Nephron progenitor cell (in vitro differentiated cells): ENCODE measurements around the gene LRIG1.

Experiments used
- DNase-seq: peaks from one replicate; pipeline ENCODE4 v3.0.0; 2021
- H3K27ac Mint-ChIP-seq: 2 replicates; pipeline ENCODE4 v1.8.0; 2021; ENCODE audit warnings: mild to moderate bottlenecking, moderate library complexity, mixed read lengths
- H3K27me3 Mint-ChIP-seq: 2 replicates; pipeline ENCODE4 v1.8.0; 2021; ENCODE audit warnings: mild to moderate bottlenecking, low read depth, mixed read lengths; ENCODE audit not compliant: poor library complexity
- H3K36me3 Mint-ChIP-seq: 2 replicates; pipeline ENCODE4 v1.8.0; 2021; ENCODE audit warnings: low read depth, mixed read lengths
- H3K4me1 Mint-ChIP-seq: 2 replicates; pipeline ENCODE4 v1.8.0; 2021; ENCODE audit warnings: mixed read lengths
- H3K4me3 Mint-ChIP-seq: 2 replicates; pipeline ENCODE4 v1.8.0; 2021; ENCODE audit warnings: mild to moderate bottlenecking, moderate library complexity, mixed read lengths
- H3K9me3 Mint-ChIP-seq: 2 replicates; pipeline ENCODE4 v1.8.0; 2021; ENCODE audit warnings: mild to moderate bottlenecking, moderate library complexity, mixed read lengths
- TF ChIP-seq, protein P1 (sequence below): fragments of 200-600 bp; sonication (generic); IDR thresholded peaks from 2 replicates; pipeline ENCODE4 v1.5.0; 2021; ENCODE audit warnings: antibody characterized with exemption

LRIG1 gene

DNA sequence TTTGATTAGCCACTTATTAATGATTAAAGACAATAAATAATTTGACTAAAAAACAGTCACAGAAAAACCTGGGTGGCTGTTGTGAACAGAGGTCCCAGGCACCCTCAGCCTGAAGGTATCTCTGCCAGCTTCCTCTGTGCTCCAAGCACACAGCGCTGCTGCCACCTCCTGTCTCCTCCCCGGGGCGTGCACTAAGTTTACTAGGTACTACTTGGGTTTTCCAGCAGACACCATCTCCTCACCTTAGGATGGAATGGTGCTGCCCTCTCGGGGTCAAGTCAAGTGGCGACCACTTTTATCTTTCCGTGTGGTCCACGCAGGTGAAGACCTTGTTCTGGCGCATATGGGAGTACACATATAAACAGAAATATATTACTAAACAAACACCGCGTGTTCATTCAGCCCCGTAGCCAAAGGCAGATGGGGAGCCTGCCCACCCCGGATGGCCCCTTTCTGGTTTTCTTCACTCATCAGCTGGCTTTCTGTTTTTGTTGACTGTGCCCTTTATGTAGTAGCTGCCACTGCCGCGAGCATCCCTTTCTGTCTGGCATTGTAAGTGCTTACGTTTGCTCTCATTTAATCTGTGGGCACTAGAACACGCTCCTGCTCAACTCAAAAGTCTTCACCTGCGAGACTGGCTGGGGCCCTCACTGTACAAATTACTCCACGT, 128.0 kb downstream of the LRIG1 start:
- DNase-seq: peak; percentile 33

DNA sequence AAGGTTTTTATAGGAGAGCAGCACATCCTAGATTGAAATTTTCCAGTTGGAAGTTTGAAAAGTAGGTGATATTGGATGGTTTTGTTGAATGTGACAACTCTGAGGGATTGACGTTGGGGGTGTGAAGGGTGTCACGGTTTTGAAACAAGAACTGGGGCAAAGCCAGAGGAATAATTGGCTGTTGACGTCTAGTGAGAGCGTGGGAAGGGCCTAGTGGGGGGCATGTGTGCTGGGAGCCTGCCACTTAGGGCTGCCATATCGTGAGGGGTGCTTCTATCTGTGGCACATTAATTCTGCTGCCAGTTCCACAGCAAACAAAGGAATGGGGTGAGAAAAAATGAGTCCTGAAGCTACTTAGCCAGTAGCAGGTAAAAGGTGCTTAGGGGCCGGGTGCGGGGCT, 129.4 kb downstream of the LRIG1 start:
- no peak for DNase-seq
- no peak overlapping the region for H3K4me3 Mint-ChIP-seq
- H3K27me3 Mint-ChIP-seq: no peaks in the 10 kb centered on the region
- H3K27ac Mint-ChIP-seq: no peak overlapping the region
- H3K36me3 Mint-ChIP-seq: peaks cover 24% of the 10 kb centered on the region
- TF ChIP-seq, protein P1, sequence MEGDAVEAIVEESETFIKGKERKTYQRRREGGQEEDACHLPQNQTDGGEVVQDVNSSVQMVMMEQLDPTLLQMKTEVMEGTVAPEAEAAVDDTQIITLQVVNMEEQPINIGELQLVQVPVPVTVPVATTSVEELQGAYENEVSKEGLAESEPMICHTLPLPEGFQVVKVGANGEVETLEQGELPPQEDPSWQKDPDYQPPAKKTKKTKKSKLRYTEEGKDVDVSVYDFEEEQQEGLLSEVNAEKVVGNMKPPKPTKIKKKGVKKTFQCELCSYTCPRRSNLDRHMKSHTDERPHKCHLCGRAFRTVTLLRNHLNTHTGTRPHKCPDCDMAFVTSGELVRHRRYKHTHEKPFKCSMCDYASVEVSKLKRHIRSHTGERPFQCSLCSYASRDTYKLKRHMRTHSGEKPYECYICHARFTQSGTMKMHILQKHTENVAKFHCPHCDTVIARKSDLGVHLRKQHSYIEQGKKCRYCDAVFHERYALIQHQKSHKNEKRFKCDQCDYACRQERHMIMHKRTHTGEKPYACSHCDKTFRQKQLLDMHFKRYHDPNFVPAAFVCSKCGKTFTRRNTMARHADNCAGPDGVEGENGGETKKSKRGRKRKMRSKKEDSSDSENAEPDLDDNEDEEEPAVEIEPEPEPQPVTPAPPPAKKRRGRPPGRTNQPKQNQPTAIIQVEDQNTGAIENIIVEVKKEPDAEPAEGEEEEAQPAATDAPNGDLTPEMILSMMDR: no peak
- H3K4me1 Mint-ChIP-seq: peaks cover 4% of the 10 kb centered on the region
- H3K9me3 Mint-ChIP-seq: no peaks in the 10 kb centered on the region

More for the DNA sequence above, 128.0 kb downstream of the LRIG1 start:
- TF ChIP-seq, protein P1: peak; percentile 38
- no peak overlapping the region for H3K27ac Mint-ChIP-seq
- H3K4me1 Mint-ChIP-seq: peaks cover 4% of the 10 kb centered on the region
- peaks cover 38% of the 10 kb centered on the region for H3K36me3 Mint-ChIP-seq
- H3K4me3 Mint-ChIP-seq: no peak overlapping the region
- H3K9me3 Mint-ChIP-seq: no peaks in the 10 kb centered on the region
- no peaks in the 10 kb centered on the region for H3K27me3 Mint-ChIP-seq

DNA sequence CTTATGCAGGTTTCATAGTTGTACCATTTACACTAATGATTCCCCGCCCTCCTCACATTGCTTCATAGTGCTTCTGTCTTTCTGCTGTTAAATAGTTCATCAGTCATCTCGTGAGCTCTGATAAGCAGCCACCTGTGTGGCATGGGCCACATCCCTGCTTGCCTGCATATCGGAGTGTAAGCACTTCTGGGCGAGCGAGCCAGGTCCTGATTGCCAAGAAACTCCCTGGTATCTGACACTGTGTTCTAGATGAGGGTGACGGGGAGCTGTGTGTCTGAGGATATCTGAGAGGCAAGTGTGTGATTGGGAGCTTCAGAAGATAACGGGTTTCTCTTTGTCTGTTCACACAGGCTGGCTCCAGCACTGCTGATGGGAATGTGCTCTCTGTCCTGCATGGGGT, 130.6 kb downstream of the LRIG1 start:
- H3K4me3 Mint-ChIP-seq: no peak overlapping the region
- peaks cover 15% of the 10 kb centered on the region for H3K4me1 Mint-ChIP-seq
- DNase-seq: no peak
- H3K9me3 Mint-ChIP-seq: no peaks in the 10 kb centered on the region
- H3K36me3 Mint-ChIP-seq: peaks cover 12% of the 10 kb centered on the region
- TF ChIP-seq, protein P1: no peak
- no peaks in the 10 kb centered on the region for H3K27me3 Mint-ChIP-seq
- H3K27ac Mint-ChIP-seq: no peak overlapping the region

DNA sequence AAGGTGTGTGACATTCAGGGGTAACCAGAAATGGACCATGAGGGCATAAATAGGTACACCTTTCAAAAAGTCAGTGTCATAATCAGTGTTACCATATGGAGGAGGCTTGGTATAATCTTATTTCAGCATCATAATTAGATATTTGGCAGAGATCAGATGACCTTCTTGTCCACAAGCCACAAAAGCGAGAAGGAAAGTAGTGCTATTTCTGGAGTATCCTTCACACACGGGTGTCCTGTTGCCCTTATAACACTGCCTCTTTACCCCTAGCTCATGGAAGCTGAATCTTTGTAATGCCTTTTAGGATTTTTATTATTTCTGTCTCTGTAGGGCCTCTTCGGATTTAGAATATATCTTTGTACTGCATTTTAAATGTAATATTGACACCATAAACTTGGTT, 132.8 kb downstream of the LRIG1 start:
- no peak for DNase-seq
- no peaks in the 10 kb centered on the region for H3K27me3 Mint-ChIP-seq
- TF ChIP-seq, protein P1: no peak
- no peak overlapping the region for H3K27ac Mint-ChIP-seq
- peaks cover 26% of the 10 kb centered on the region for H3K4me1 Mint-ChIP-seq
- H3K9me3 Mint-ChIP-seq: no peaks in the 10 kb centered on the region
- no peak overlapping the region for H3K4me3 Mint-ChIP-seq
- peaks cover 9% of the 10 kb centered on the region for H3K36me3 Mint-ChIP-seq

DNA sequence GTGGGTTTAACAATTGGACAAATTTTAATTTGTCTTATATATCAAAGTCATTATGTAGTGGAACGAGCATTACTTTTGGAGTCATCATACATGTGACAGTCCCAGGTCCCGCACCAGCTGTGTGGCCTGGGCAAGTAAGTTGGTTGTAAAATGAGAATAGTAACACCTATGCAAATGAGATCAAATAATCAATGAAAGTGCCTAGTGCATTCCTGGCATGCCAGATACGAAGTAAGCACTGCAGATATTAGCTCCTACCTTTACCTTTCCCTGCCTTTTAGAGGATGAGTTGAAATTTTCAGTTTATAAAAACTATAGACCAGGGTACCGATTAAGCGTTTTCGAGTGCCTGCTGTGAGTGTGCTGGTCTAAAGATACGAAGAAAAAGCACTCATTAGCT, 134.1 kb downstream of the LRIG1 start:
- TF ChIP-seq, protein P1: no peak
- H3K27ac Mint-ChIP-seq: no peak overlapping the region
- H3K4me1 Mint-ChIP-seq: peaks cover 35% of the 10 kb centered on the region

DNA sequence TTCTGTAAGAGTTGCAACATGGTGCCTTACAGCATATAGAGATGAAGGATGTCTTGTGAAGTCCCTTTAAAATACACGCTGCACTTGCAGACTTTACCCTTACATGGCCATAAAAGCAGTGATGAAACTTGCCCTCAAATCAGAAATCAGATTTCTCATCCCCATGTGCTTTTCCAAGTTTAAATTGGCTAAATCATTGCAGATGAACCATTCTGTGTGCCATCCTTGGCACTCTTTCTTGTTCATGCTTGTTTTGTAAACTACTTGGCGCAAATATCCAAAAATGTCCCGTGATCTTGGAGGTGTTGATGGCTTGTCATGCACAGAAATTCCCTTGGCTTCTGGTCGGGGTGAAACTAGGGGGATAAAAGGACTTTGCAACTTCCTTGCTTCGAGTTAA, 135.7 kb downstream of the LRIG1 start:
- Mint-ChIP-seq H3K36me3 (peaks cover 1% of the 10 kb centered on the region), H3K4me3 (no peak overlapping the region), H3K27ac (no peak overlapping the region), H3K9me3 (no peaks in the 10 kb centered on the region), H3K27me3 (peaks cover 4% of the 10 kb centered on the region), H3K4me1 (peaks cover 31% of the 10 kb centered on the region)
- TF ChIP-seq, protein P1: no peak
- no peak for DNase-seq

More for the DNA sequence above, 134.1 kb downstream of the LRIG1 start:
- Mint-ChIP-seq H3K36me3 (peaks cover 9% of the 10 kb centered on the region), H3K4me3 (no peak overlapping the region), H3K9me3 (no peaks in the 10 kb centered on the region), H3K27me3 (peaks cover 2% of the 10 kb centered on the region)
- DNase-seq: no peak
